GM12891 (cell line): ENCODE data around the gene PAPPA2.

ENCODE experiments used
- PAX5 ChIP-seq: IDR thresholded peaks from 2 replicates; pipeline ENCODE4 v1.6.1; 2011; ENCODE audit warnings: low read length, moderate library complexity, mild to moderate bottlenecking; ENCODE audit not compliant: insufficient read depth, severe bottlenecking
- POLR2A ChIP-seq: IDR thresholded peaks from 2 replicates; pipeline ENCODE4 v1.6.1; 2011; ENCODE audit warnings: low read depth, low read length, control low read depth
- POLR2AphosphoS5 ChIP-seq: IDR thresholded peaks from 2 replicates; pipeline ENCODE4 v1.6.1; 2011; ENCODE audit warnings: low read depth, low read length, control low read depth
- POU2F2 ChIP-seq: IDR thresholded peaks from 2 replicates; pipeline ENCODE4 v1.6.1; 2011; ENCODE audit warnings: low read depth, mild to moderate bottlenecking, control low read depth, low read length, moderate library complexity
- SPI1 ChIP-seq: IDR thresholded peaks from 2 replicates; pipeline ENCODE4 v1.6.1; 2011; ENCODE audit warnings: low read depth, low read length, control low read depth
- TAF1 ChIP-seq: IDR thresholded peaks from 2 replicates; pipeline ENCODE4 v1.6.1; 2011; ENCODE audit warnings: low read depth, low read length, control low read depth

DNA sequence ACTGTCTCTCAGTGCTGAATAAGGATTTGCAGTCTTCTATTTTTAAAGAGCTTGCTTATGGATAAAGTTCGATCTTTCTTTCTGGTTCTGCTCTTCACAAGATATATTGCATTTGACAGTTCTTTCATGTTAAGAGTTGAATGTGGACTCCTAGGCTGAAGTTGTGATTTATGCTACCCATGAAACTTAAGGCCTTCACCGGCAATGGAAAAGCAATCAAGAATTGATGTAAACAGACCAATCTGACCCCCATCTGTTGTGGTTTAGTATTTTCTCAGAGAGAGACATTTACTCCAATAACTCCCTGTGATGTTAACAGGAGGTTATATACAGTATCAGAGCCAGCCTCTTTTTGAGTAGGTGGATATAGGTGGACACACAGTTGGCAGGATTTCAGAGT, 165.8 kb downstream of the PAPPA2 start:
- no peak for TF ChIP-seq POLR2AphosphoS5
- no peak for TF ChIP-seq POLR2A
- TF ChIP-seq TAF1: no peak
- no peak for TF ChIP-seq POU2F2
- no peak for TF ChIP-seq PAX5
- no peak for TF ChIP-seq SPI1
